CD1c-positive myeloid dendritic cell (primary cell): Measurements from ENCODE around the gene KLHDC1.

Experiments used
- DNase-seq: peaks from one replicate; pipeline ENCODE4 v3.0.0-alpha.2; 2016; ENCODE audit errors: extremely low spot score

Gene KLHDC1

DNA sequence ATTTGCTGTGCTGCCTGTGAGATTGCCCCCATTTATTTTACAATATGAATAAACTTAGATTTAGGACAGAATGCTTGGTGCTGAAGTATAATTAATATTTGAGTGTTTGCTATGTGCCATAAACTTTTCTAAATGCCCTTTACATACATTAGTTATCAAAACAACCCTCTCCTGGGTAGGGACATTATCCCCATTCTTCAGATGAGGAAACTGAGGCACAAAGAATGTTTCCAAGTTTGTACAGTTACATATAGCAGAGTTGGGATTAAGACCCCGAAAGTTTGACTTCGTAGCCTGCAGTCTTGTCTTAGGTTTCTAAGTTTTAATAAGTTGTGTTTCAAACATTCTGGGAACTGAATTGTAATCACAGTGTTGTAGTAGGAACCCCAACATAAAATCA, 93.4 kb downstream of the KLHDC1 start:
- DNase-seq = no peak

DNA sequence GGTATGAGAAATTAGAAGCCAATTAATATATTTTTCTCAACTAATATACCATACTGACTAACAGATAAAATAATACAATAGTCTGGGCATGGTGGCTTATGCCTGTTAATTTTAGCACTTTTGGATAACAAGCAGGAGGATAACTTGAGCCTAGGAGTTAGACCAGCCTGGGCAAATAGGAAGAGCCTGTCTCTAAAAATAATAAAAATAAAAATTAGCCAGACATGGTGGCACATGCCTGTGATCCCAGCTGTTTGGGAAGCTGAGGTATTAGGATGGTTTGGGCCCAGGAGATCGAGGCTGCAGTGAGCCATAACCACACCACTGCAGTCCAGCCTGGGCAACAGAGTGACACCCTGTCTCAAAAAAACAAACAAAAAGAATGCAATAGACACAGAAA, 99.7 kb downstream of the KLHDC1 start:
- DNase-seq = no peak

DNA sequence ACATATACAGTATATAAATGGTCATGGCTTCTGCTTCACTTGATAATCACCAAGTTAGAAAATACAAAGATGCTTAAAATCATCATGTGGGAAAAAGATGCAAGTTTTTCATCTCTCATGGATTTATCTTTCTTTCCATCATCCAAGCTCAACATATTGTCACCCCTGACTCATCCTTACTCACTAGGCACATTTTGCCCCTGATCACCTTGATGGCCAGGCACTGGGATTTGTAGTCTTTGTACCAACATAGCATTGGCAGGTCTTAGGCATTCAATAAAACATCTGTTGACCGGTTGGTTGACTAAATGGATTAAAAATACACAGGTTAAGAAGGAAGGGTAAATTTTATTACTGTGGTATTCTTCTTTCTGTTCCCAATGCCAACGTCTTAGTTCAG, 103.1 kb downstream of the KLHDC1 start:
- no peak for DNase-seq
